Activated CD4-positive, alpha-beta memory T cell treated with anti-CD3 and anti-CD28 coated beads for 36 hours (primary cell): ENCODE results near the gene RCSD1. TPM values are rescaled to one million over a fixed set of nuclear protein-coding genes. Genes with fewer than 3 reads are reported as not detected.
"Not testable (repeated sequence)": the region's sequence is repeated elsewhere in the genome, so short reads cannot be mapped to it uniquely, and the experiment has no call there.

Experiments
- CTCF ChIA-PET: fragments of 350-600 bp; sonication (Branson Sonifier 250); formaldehyde crosslinking; loops from one replicate; lab custom pipeline; 2021; ENCODE audit warnings: antibody characterized with exemption, inconsistent platforms; lab: Charles Lee
- POLR2A ChIA-PET: fragments of 350-600 bp; sonication (Branson Sonifier 250); formaldehyde crosslinking; loops from one replicate; lab custom pipeline; 2021; ENCODE audit warnings: antibody characterized with exemption; lab: Charles Lee
- DNase-seq: peaks from one replicate; pipeline ENCODE4 v3.0.0-alpha.2; 2020
- H3K27ac Mint-ChIP-seq: one replicate; pipeline ENCODE4 v1.8.0; 2021; ENCODE audit warnings: mixed read lengths
- H3K27me3 Mint-ChIP-seq: one replicate; pipeline ENCODE4 v1.8.0; 2021; ENCODE audit warnings: mixed read lengths
- H3K36me3 Mint-ChIP-seq: one replicate; pipeline ENCODE4 v1.8.0; 2021; ENCODE audit warnings: mixed read lengths
- H3K4me1 Mint-ChIP-seq: one replicate; pipeline ENCODE4 v1.8.0; 2021; ENCODE audit warnings: low read depth, mixed read lengths
- H3K4me3 Mint-ChIP-seq: one replicate; pipeline ENCODE4 v1.8.0; 2021; ENCODE audit warnings: mild to moderate bottlenecking, mixed read lengths
- H3K9me3 Mint-ChIP-seq: one replicate; pipeline ENCODE4 v1.8.0; 2021; ENCODE audit warnings: mixed read lengths
- intact Hi-C: fragments of 100-400 bp; cut with micrococcal nuclease; formaldehyde crosslinking; loops from one replicate; pipeline ENCODE4 v1.15.1; 2023
- total RNA-seq, 2 experiments: library from RNA; stranded (reverse); gene quantifications; one replicate each; pipeline ENCODE4 v1.2.3, GENCODE V29; 2021

RCSD1 gene
- total RNA-seq, 2 experiments from 2014 or later, result 61.7 to 65.8 TPM

GRCh38 chr1:167601442-167602383, 28.3 kb upstream of the RCSD1 start:
- intact Hi-C loops, result loop anchor here (2.0 kb wide), 1 partner anchor 481 kb away; no protein-coding TSS in a partner anchor
- no peaks in the 10 kb centered on the region for H3K36me3 Mint-ChIP-seq
- POLR2A ChIA-PET, result interaction anchor here (0.8 to 2.0 kb wide), 5 partner anchors 27 to 113 kb away, joined by 3 to 21 read pairs (median 13); no protein-coding TSS in a partner anchor
- DNase-seq, result peak; percentile 35
- H3K4me1 Mint-ChIP-seq, result peaks cover 37% of the 10 kb centered on the region
- CTCF ChIA-PET, result interaction anchor here (0.7 to 5.7 kb wide), 20 partner anchors 15 to 480 kb away, joined by 3 to 227 read pairs (median 8); partner anchors contain the start of genes CREG1 and RCSD1
- no peaks in the 10 kb centered on the region for H3K27me3 Mint-ChIP-seq
- H3K9me3 Mint-ChIP-seq, result peaks cover 7% of the 10 kb centered on the region
- H3K27ac Mint-ChIP-seq, result peak overlapping the region; percentile 64
- H3K4me3 Mint-ChIP-seq, result no peak overlapping the region

DNA sequence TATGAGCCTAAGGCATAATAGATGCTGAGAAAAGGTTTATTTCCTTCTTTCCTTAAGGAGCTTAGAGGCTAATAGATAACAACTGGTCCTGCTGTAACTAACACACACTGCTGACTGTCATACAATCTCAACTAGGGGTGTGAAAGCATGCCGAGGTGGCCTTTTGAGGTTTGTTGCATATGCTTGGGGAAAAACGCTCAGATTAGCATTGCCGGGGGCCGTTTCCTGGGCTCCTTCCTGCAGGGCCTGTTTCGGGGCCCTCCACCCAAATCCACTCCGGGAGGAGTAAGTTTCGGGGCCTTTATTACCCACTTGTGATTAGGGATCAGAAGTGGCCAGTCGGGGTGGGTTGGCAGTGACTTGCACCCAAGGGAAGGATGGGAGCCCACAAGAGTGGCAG, 27.2 kb upstream of the RCSD1 start:
- peaks cover 6% of the 10 kb centered on the region for H3K36me3 Mint-ChIP-seq
- peak overlapping the region; percentile 45 for H3K27ac Mint-ChIP-seq
- peaks cover 37% of the 10 kb centered on the region for H3K4me1 Mint-ChIP-seq
- H3K27me3 Mint-ChIP-seq, result no peaks in the 10 kb centered on the region
- H3K4me3 Mint-ChIP-seq, result no peak overlapping the region
- ChIA-PET POLR2A (no interaction called here), CTCF (interaction anchor here (1.6 to 5.7 kb wide), 5 partner anchors 32 to 86 kb away, joined by 3 to 227 read pairs (median 26); no protein-coding TSS in a partner anchor)
- DNase-seq, result peak; percentile 35
- H3K9me3 Mint-ChIP-seq, result peaks cover 16% of the 10 kb centered on the region
- intact Hi-C loops, result no loop called here

GRCh38 chr1:167605576-167605975, 24.5 kb upstream of the RCSD1 start:
- Mint-ChIP-seq H3K36me3 (peaks cover 6% of the 10 kb centered on the region), H3K4me3 (no peak overlapping the region), H3K27ac (no peak overlapping the region), H3K27me3 (no peaks in the 10 kb centered on the region), H3K4me1 (peaks cover 28% of the 10 kb centered on the region), H3K9me3 (peaks cover 25% of the 10 kb centered on the region)
- ChIA-PET POLR2A (no interaction called here), CTCF (interaction anchor here (0.7 kb wide), 1 partner anchor 82 kb away, joined by 6 read pairs; no protein-coding TSS in a partner anchor)
- intact Hi-C loops, result no loop called here
- DNase-seq, result no peak

GRCh38 chr1:167611983-167612382, 18.0 kb upstream of the RCSD1 start:
- Mint-ChIP-seq H3K36me3 (peaks cover 10% of the 10 kb centered on the region), H3K27ac (no peak overlapping the region), H3K9me3 (peaks cover 27% of the 10 kb centered on the region), H3K27me3 (no peaks in the 10 kb centered on the region), H3K4me1 (peaks cover 14% of the 10 kb centered on the region), H3K4me3 (no peak overlapping the region)
- intact Hi-C loops, result no loop called here
- ChIA-PET POLR2A (no interaction called here), CTCF (interaction anchor here (1.0 kb wide), 1 partner anchor 76 kb away, joined by 4 read pairs; no protein-coding TSS in a partner anchor)
- DNase-seq, result no peak

DNA sequence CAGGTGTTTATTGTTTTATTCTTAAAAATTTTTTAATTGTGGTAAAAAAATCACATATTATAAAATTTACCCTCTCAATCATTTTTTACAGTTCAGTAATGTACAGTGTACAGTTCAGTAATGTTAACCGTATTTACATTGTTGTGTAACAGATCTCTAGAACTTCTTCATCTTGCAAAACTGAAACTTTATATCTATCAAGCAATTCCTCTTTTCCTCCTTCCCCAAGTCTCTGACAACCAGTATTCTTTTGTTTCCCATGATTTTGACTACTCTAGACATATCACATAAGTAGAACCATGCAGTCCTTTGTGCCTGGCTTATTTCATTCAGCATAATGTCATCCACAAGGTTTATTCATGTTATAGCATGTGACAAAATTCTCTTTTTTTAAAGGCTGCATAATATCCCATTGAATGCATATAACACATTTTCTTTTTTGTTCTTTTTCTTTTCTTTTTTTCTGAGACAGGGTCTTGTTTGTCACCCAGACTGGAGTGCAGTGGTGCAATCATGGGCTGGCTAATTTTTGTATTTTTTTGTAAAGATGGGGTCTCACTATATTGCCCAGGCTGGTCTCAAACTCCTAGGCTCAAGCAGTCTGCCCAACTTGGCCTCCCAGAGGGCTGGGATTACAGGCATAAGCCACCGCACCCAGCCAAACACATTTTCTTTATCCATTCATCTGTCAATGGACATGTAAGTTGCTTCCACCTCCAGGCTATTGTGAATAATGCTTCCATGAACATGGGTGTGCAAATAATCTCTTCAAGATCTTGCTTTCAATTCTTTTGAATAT, 17.2 kb upstream of the RCSD1 start:
- CTCF ChIA-PET, result interaction anchor here (1.0 kb wide), 1 partner anchor 75 kb away, joined by 4 read pairs; no protein-coding TSS in a partner anchor
- Mint-ChIP-seq H3K27ac (no peak overlapping the region), H3K4me3 (no peak overlapping the region), H3K36me3 (peaks cover 5% of the 10 kb centered on the region), H3K27me3 (no peaks in the 10 kb centered on the region), H3K4me1 (peaks cover 22% of the 10 kb centered on the region), H3K9me3 (peaks cover 21% of the 10 kb centered on the region)
- intact Hi-C loops, result no loop called here
- DNase-seq, result no peak
- POLR2A ChIA-PET, result no interaction called here

- H3K27me3 Mint-ChIP-seq, H3K36me3 Mint-ChIP-seq, intact Hi-C loops, POLR2A ChIA-PET, DNase-seq, H3K4me3 Mint-ChIP-seq, H3K27ac Mint-ChIP-seq: not testable (repeated sequence)
- peaks cover 11% of the 10 kb centered on the region for H3K9me3 Mint-ChIP-seq
- peaks cover 32% of the 10 kb centered on the region for H3K4me1 Mint-ChIP-seq
- CTCF ChIA-PET, result interaction anchor here (6.2 kb wide), 1 partner anchor 73 kb away, joined by 25 read pairs; no protein-coding TSS in a partner anchor
Observed at GRCh38 chr1:167613984-167614383, 16.0 kb upstream of the RCSD1 start.

DNA sequence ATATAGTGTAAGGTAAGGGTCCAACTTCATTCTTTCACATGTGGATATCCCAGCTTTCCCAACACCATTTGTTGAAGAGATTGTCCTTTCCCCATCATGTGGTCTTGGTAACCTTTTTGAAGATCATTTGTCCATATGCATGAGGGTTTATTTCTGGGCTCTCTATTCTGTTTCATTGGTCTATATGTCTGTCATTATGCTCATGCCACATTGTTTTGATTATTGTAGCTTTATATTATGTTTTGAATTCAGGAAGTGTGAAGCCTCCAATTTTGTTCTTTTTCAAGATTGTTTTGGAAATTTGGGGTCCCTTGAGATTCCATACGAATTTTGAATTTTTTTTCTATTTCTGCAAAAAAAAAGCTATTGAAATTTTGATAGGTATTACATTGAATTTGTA, 15.2 kb upstream of the RCSD1 start:
- ChIA-PET CTCF (interaction anchor here (1.2 to 6.2 kb wide), 2 partner anchors 15 to 72 kb away, joined by 3 to 25 read pairs; no protein-coding TSS in a partner anchor), POLR2A (no interaction called here)
- no peak for DNase-seq
- H3K4me3 Mint-ChIP-seq, result no peak overlapping the region
- H3K27me3 Mint-ChIP-seq, result no peaks in the 10 kb centered on the region
- H3K4me1 Mint-ChIP-seq, result peaks cover 38% of the 10 kb centered on the region
- H3K27ac Mint-ChIP-seq, result no peak overlapping the region
- H3K36me3 Mint-ChIP-seq, result peaks cover 5% of the 10 kb centered on the region
- peaks cover 11% of the 10 kb centered on the region for H3K9me3 Mint-ChIP-seq
- intact Hi-C loops, result no loop called here

GRCh38 chr1:167616521-167616920, 13.5 kb upstream of the RCSD1 start:
- POLR2A ChIA-PET, result interaction anchor here (1.0 to 3.5 kb wide), 3 partner anchors 10 to 33 kb away, joined by 3 to 23 read pairs (median 3); partner anchors contain the start of gene RCSD1
- Mint-ChIP-seq H3K27ac (peak overlapping the region; percentile 87), H3K4me3 (peak overlapping the region; percentile 69), H3K9me3 (peaks cover 11% of the 10 kb centered on the region), H3K36me3 (peaks cover 5% of the 10 kb centered on the region), H3K4me1 (peaks cover 50% of the 10 kb centered on the region), H3K27me3 (no peaks in the 10 kb centered on the region)
- intact Hi-C loops, result no loop called here
- CTCF ChIA-PET, result interaction anchor here (0.7 to 6.2 kb wide), 6 partner anchors 11 to 99 kb away, joined by 3 to 25 read pairs (median 6); no protein-coding TSS in a partner anchor
- no peak for DNase-seq

DNA sequence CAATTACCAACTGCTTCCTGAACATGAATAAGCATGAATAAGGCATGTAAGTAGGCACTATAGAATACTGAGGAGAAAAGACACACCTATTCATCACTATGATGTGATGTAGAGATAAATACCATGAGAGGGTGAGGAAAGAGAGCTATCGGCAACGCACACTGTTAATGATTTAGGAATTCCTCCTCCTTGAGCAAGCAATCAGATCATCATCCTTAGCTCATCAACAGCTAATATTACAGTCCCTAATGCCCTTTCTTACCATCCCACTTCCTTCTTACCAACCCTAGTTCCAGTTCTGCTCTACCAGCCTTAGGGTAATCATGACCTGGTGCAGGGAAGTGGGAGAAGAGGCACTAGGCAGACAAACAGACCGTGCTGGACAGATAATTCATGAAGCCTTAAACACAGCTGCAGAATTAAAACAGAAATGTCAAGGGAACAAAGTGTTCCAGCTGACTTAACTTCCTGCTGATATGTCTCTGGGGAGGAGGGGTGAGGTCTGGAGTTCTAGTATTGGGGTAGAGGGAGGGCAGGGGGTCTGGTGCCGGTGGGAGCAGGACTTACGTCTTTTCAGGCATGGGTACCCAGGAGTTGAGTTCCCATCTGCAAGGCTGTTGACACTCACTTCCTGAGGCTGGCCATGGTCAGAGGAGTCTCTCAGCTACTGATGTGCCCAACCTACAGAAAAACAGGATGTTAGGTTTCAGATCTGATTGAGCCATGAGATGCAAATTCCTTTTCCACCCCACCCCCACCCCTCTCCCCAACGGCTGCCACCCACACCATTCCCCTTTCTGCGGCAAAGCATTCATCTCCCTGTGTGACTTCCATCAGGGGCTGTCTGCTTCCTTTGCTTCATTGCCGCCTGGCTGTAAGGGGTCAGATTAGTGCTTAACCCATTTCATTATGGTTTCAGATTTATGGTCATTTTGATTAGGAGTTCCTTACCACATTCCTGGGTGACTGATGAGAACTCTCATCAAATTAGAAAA, 12.6 kb upstream of the RCSD1 start:
- POLR2A ChIA-PET, result interaction anchor here (1.0 to 3.5 kb wide), 3 partner anchors 9 to 32 kb away, joined by 3 to 23 read pairs (median 3); partner anchors contain the start of gene RCSD1
- Mint-ChIP-seq H3K27ac (peak overlapping the region; percentile 87), H3K9me3 (peaks cover 11% of the 10 kb centered on the region), H3K27me3 (no peaks in the 10 kb centered on the region), H3K4me3 (peak overlapping the region; percentile 69), H3K36me3 (peaks cover 5% of the 10 kb centered on the region), H3K4me1 (peaks cover 52% of the 10 kb centered on the region)
- DNase-seq, result peak; percentile 48
- CTCF ChIA-PET, result interaction anchor here (1.2 to 6.2 kb wide), 5 partner anchors 10 to 98 kb away, joined by 3 to 25 read pairs (median 7); no protein-coding TSS in a partner anchor
- intact Hi-C loops, result loop anchor here (1.0 kb wide), 1 partner anchor 11 kb away; no protein-coding TSS in a partner anchor

DNA sequence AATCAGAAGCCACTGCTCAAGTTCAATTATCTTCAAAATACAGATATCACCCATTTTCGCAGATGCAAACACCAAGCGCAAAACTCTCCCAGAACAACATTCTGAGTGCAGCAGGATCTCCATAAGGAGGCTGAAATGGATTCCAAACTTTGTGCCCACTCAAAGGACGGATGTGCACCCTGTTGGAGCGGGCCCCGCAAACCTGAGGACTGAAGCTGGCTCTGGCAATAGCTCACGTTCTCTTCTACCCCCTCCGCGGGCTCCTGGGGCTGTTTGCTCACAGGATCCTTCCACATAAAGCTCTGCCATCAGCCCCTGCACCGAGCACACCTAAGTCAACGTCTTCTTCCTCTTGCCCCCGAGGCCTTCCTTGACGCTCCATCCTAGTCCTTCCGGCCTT, 11.7 kb upstream of the RCSD1 start:
- H3K4me1 Mint-ChIP-seq, result peaks cover 57% of the 10 kb centered on the region
- H3K27ac Mint-ChIP-seq, result peak overlapping the region; percentile 87
- intact Hi-C loops, result no loop called here

More for the DNA sequence above, 11.7 kb upstream of the RCSD1 start:
- no peak overlapping the region for H3K4me3 Mint-ChIP-seq
- no peaks in the 10 kb centered on the region for H3K27me3 Mint-ChIP-seq
- H3K36me3 Mint-ChIP-seq, result peaks cover 5% of the 10 kb centered on the region
- CTCF ChIA-PET, result interaction anchor here (2.6 to 6.2 kb wide), 2 partner anchors 9 to 69 kb away, joined by 7 to 25 read pairs; no protein-coding TSS in a partner anchor
- no peak for DNase-seq
- peaks cover 11% of the 10 kb centered on the region for H3K9me3 Mint-ChIP-seq
- POLR2A ChIA-PET, result interaction anchor here (3.5 kb wide), 1 partner anchor 11 kb away, joined by 23 read pairs; the partner anchor contains the start of gene RCSD1
